Left kidney (tissue), 1 donor: ENCODE measurements around the gene ASPSCR1. TPM values are rescaled to one million over a fixed set of nuclear protein-coding genes. Genes with fewer than 3 reads are reported as not detected.

Experiments
- polyA plus RNA-seq: library from polyadenylated mRNA; unstranded; fragments of 120-200 nt; gene quantifications from one replicate; pipeline ENCODE4 v1.2.1, GENCODE V29; 2013; ENCODE audit not compliant: insufficient read length

Gene ASPSCR1
- polyA plus RNA-seq, 1 donor = 25.3 TPM

Other genes with a start within 250 kb of the ASPSCR1 start
- 9.2 TPM for gene GCGR, start 173.5 kb upstream of the ASPSCR1 start, polyA plus RNA-seq
- gene MCRIP1, start 144.3 kb upstream of the ASPSCR1 start, polyA plus RNA-seq = 65.0 TPM
- gene PPP1R27, start 142.6 kb upstream of the ASPSCR1 start, polyA plus RNA-seq = 0.22 TPM
- 425 TPM for gene P4HB, start 117.1 kb upstream of the ASPSCR1 start, polyA plus RNA-seq
- 149 TPM for gene ARHGDIA, start 106.3 kb upstream of the ASPSCR1 start, polyA plus RNA-seq
- gene ALYREF, start 86.0 kb upstream of the ASPSCR1 start, polyA plus RNA-seq = 70.2 TPM
- 62.1 TPM for gene ANAPC11, start 85.9 kb upstream of the ASPSCR1 start, polyA plus RNA-seq
- 0.90 TPM for gene NPB, start 75.4 kb upstream of the ASPSCR1 start, polyA plus RNA-seq
- gene PCYT2, start 66.2 kb upstream of the ASPSCR1 start, polyA plus RNA-seq = 41.5 TPM
- gene SIRT7, start 59.5 kb upstream of the ASPSCR1 start, polyA plus RNA-seq = 15.0 TPM
- 12.1 TPM for gene MAFG, start 49.9 kb upstream of the ASPSCR1 start, polyA plus RNA-seq
- 19.9 TPM for gene PYCR1, start 40.3 kb upstream of the ASPSCR1 start, polyA plus RNA-seq
- 0.18 TPM for gene MYADML2, start 30.4 kb upstream of the ASPSCR1 start, polyA plus RNA-seq
- gene NOTUM, start 16.4 kb upstream of the ASPSCR1 start, polyA plus RNA-seq = 2.2 TPM
- gene CENPX, start 45.2 kb downstream of the ASPSCR1 start, polyA plus RNA-seq = 34.4 TPM
- 10.4 TPM for gene LRRC45, start 45.7 kb downstream of the ASPSCR1 start, polyA plus RNA-seq
- gene RAC3, start 54.0 kb downstream of the ASPSCR1 start, polyA plus RNA-seq = 10.1 TPM
- gene DCXR, start 60.1 kb downstream of the ASPSCR1 start, polyA plus RNA-seq = 69.8 TPM
- 37.3 TPM for gene RFNG, start 74.2 kb downstream of the ASPSCR1 start, polyA plus RNA-seq
- gene GPS1, start 74.3 kb downstream of the ASPSCR1 start, polyA plus RNA-seq = 102 TPM
- gene DUS1L, start 88.2 kb downstream of the ASPSCR1 start, polyA plus RNA-seq = 74.1 TPM
- gene FASN, start 120.6 kb downstream of the ASPSCR1 start, polyA plus RNA-seq = 34.3 TPM
- 73.9 TPM for gene CCDC57, start 235.2 kb downstream of the ASPSCR1 start, polyA plus RNA-seq